GM23338 (cell line): ENCODE measurements around the gene PIGU. TPM values are rescaled to one million over a fixed set of nuclear protein-coding genes. Genes with fewer than 3 reads are reported as not detected.

Experiments used
- ATAC-seq: fragments of 200-7000 bp; cut with Tn5 transposase; 3 replicates; pipeline ENCODE4 v1.9.1; 2020
- DNase-seq: peaks from one replicate; pipeline ENCODE4 v3.0.0-alpha.2; 2015; ENCODE audit warnings: low spot score
- H2AFZ ChIP-seq: fragments of 200-600 bp; sonication (generic); 2 replicates; pipeline ENCODE4 v1.8.0; 2016; ENCODE audit warnings: antibody characterized with exemption, mild to moderate bottlenecking, moderate library complexity
- H3F3A ChIP-seq: fragments of 200-600 bp; sonication (generic); replicated peaks from 2 replicates; pipeline ENCODE4 v1.8.0; 2017; ENCODE audit warnings: antibody characterized with exemption, mixed run types, low read depth
- H3K27ac ChIP-seq: fragments of 200-600 bp; sonication (generic); 2 replicates; pipeline ENCODE4 v1.6.1; 2016; ENCODE audit warnings: low read depth
- H3K27me3 ChIP-seq: fragments of 200-600 bp; sonication (generic); 2 replicates; pipeline ENCODE4 v1.8.0; 2016; ENCODE audit warnings: mild to moderate bottlenecking, mixed run types, moderate library complexity; ENCODE audit not compliant: insufficient read depth
- H3K36me3 ChIP-seq: fragments of 200-600 bp; sonication (generic); 2 replicates; pipeline ENCODE4 v1.8.0; 2016; ENCODE audit warnings: mild to moderate bottlenecking; ENCODE audit not compliant: insufficient read depth
- H3K4me1 ChIP-seq: fragments of 200-600 bp; sonication (generic); 2 replicates; pipeline ENCODE4 v1.8.0; 2016; ENCODE audit warnings: mild to moderate bottlenecking, moderate library complexity; ENCODE audit not compliant: insufficient read depth
- H3K4me2 ChIP-seq: fragments of 200-600 bp; sonication (generic); 2 replicates; pipeline ENCODE4 v1.7.1; 2017; ENCODE audit warnings: mixed run types
- H3K4me3 ChIP-seq: fragments of 200-600 bp; sonication (generic); 2 replicates; pipeline ENCODE4 v1.6.1; 2016; ENCODE audit warnings: mixed run types
- H3K79me2 ChIP-seq: fragments of 200-600 bp; sonication (generic); replicated peaks from 2 replicates; pipeline ENCODE4 v1.8.0; 2017; ENCODE audit warnings: mild to moderate bottlenecking; ENCODE audit not compliant: insufficient read depth
- H3K9me2 ChIP-seq: fragments of 200-600 bp; sonication (generic); 2 replicates; pipeline ENCODE4 v1.8.0; 2017; ENCODE audit not compliant: insufficient read depth
- H4K20me1 ChIP-seq: fragments of 200-600 bp; sonication (generic); replicated peaks from 2 replicates; pipeline ENCODE4 v1.8.0; 2017; ENCODE audit warnings: mild to moderate bottlenecking; ENCODE audit not compliant: insufficient read depth
- H3K27ac Mint-ChIP-seq: 2 replicates; pipeline ENCODE4 v1.8.0; 2020; ENCODE audit warnings: inconsistent platforms, mild to moderate bottlenecking, moderate library complexity, mixed read lengths
- H3K27me3 Mint-ChIP-seq: 3 replicates; pipeline ENCODE4 v1.8.0; 2022; ENCODE audit warnings: low read depth, mild to moderate bottlenecking, moderate library complexity, mixed read lengths, inconsistent platforms; ENCODE audit not compliant: insufficient read depth, poor library complexity
- H3K36me3 Mint-ChIP-seq: 3 replicates; pipeline ENCODE4 v1.8.0; 2021; ENCODE audit warnings: low read depth, mild to moderate bottlenecking, inconsistent platforms, moderate library complexity, mixed read lengths
- H3K4me1 Mint-ChIP-seq: 3 replicates; pipeline ENCODE4 v1.8.0; 2020; ENCODE audit warnings: mild to moderate bottlenecking, inconsistent platforms, mixed read lengths
- H3K4me3 Mint-ChIP-seq: 3 replicates; pipeline ENCODE4 v1.8.0; 2021; ENCODE audit warnings: moderate library complexity, mild to moderate bottlenecking, inconsistent platforms, mixed read lengths
- H3K9me3 Mint-ChIP-seq: 3 replicates; pipeline ENCODE4 v1.8.0; 2020; ENCODE audit warnings: moderate library complexity, mild to moderate bottlenecking, inconsistent platforms, mixed read lengths
- EZH2phosphoT487 ChIP-seq: fragments of 200-600 bp; sonication (generic); IDR thresholded peaks from one replicate; pipeline ENCODE4 v1.8.1; 2018; ENCODE audit warnings: antibody characterized with exemption; ENCODE audit not compliant: unreplicated experiment
- JUNB ChIP-seq: IDR thresholded peaks from one replicate; pipeline ENCODE4 v1.6.1; 2016; ENCODE audit warnings: antibody characterized with exemption; ENCODE audit not compliant: unreplicated experiment
- NANOG ChIP-seq: IDR thresholded peaks from 2 replicates; pipeline ENCODE4 v1.6.1; 2016; ENCODE audit warnings: antibody characterized with exemption, borderline replicate concordance
- POLR2AphosphoS5 ChIP-seq: IDR thresholded peaks from 2 replicates; pipeline ENCODE4 v1.6.1; 2016; ENCODE audit warnings: antibody characterized with exemption, low read depth
- ZNF114 ChIP-seq: fragments of 250-450 bp; sonication (Bioruptor Pico); IDR thresholded peaks from 2 replicates; pipeline ENCODE4 v1.5.0; 2020; ENCODE audit warnings: mild to moderate bottlenecking, moderate library complexity
- ZNF331 ChIP-seq: fragments of 250-450 bp; sonication (Bioruptor Pico); IDR thresholded peaks from 2 replicates; pipeline ENCODE4 v1.5.0; 2020; ENCODE audit warnings: low read depth, mild to moderate bottlenecking, moderate library complexity
- polyA plus RNA-seq: library from polyadenylated mRNA; unstranded; fragments of >200 nt; fragmentation: Nextera tagmentation; extraction: Ambion mirVana; gene quantifications from 2 replicates; pipeline ENCODE4 v1.2.1, GENCODE V29; 2016
- total RNA-seq: library from RNA; depleted of rRNA; stranded (reverse); fragments of >200 nt; shearing (Covaris generic); gene quantifications from 2 replicates; pipeline ENCODE4 v1.2.3, GENCODE V29; 2014
- TF ChIP-seq, protein P1 (sequence below): IDR thresholded peaks from one replicate; pipeline ENCODE4 v1.6.1; 2018; ENCODE audit warnings: antibody characterized with exemption; ENCODE audit not compliant: unreplicated experiment
- TF ChIP-seq, protein P2 (sequence below): IDR thresholded peaks from 2 replicates; pipeline ENCODE4 v1.6.1; 2016; ENCODE audit warnings: antibody characterized with exemption
- TF ChIP-seq, protein P3 (sequence below): fragments of 250-450 bp; sonication (Bioruptor Pico); IDR thresholded peaks from 2 replicates; pipeline ENCODE4 v1.5.0; 2020; ENCODE audit warnings: mild to moderate bottlenecking, moderate library complexity

PIGU gene
- total and polyA plus RNA-seq, 2 experiments from 2014 or later, result 24.3 to 28.9 TPM

DNA sequence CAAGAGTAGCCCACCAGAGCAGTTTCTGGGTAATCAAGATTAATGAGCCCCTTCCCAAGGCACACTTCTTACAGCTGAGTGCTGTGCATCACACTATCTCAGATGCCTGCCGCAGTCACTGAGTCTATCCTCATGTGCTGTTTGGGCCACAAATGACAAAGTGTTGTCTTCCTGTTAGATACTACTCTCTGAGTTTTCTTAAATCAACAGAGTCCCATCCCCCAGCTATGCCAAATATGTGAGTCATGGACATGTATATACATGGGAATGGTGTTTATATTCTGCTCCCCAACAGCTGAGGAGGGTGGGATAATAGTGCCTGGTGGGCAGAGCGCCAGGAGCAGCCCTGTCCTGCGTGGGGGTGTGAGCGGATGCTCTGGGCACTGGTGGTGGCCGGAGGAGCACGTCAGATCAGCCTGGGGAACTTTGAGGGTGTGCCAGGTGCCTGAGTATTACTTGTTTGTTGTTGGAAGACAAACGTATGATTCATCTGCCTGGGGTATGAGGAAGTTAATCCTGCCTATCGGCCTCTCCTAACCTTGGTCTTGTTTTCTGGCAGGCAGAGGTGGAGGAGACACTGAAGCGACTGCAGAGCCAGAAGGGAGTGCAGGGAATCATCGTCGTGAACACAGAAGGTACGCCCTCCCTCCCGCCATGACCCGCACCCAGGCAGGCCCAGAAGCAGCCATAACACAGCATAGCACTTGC is 151.0 kb downstream of the PIGU start:
- H3K36me3 Mint-ChIP-seq, result peaks cover 46% of the 10 kb centered on the region

More for the DNA sequence above, 151.0 kb downstream of the PIGU start:
- Mint-ChIP-seq H3K27me3 (peaks cover 4% of the 10 kb centered on the region), H3K27ac (peak overlapping the region; percentile 72; the same call in 1 of the 2 replicates), H3K4me1 (peaks cover 8% of the 10 kb centered on the region), H3K9me3 (no peaks in the 10 kb centered on the region), H3K4me3 (no peak overlapping the region)
- H2AFZ ChIP-seq, result no peak overlapping the region
- no peak overlapping the region for H3K4me2 ChIP-seq
- no peak overlapping the region for H3K4me3 ChIP-seq
- no peaks in the 10 kb centered on the region for H3K27me3 ChIP-seq
- DNase-seq (no peak), ATAC-seq (no peak)
- no peaks in the 10 kb centered on the region; the same call in 1 of the 2 replicates for H3F3A ChIP-seq
- H3K79me2 ChIP-seq, result peaks cover 46% of the 10 kb centered on the region
- H3K9me2 ChIP-seq, result no peaks in the 10 kb centered on the region
- H3K4me1 ChIP-seq, result no peaks in the 10 kb centered on the region; the same call in 1 of the 2 replicates
- peaks cover 5% of the 10 kb centered on the region; the same call in 1 of the 2 replicates for H3K36me3 ChIP-seq
- H4K20me1 ChIP-seq, result peaks cover 42% of the 10 kb centered on the region
- TF ChIP-seq ZNF114 (CRISPR knock-in tag), result no peak
- no peak for TF ChIP-seq NANOG
- TF ChIP-seq POLR2AphosphoS5, result no peak
- no peak for TF ChIP-seq JUNB
- TF ChIP-seq, protein P1, sequence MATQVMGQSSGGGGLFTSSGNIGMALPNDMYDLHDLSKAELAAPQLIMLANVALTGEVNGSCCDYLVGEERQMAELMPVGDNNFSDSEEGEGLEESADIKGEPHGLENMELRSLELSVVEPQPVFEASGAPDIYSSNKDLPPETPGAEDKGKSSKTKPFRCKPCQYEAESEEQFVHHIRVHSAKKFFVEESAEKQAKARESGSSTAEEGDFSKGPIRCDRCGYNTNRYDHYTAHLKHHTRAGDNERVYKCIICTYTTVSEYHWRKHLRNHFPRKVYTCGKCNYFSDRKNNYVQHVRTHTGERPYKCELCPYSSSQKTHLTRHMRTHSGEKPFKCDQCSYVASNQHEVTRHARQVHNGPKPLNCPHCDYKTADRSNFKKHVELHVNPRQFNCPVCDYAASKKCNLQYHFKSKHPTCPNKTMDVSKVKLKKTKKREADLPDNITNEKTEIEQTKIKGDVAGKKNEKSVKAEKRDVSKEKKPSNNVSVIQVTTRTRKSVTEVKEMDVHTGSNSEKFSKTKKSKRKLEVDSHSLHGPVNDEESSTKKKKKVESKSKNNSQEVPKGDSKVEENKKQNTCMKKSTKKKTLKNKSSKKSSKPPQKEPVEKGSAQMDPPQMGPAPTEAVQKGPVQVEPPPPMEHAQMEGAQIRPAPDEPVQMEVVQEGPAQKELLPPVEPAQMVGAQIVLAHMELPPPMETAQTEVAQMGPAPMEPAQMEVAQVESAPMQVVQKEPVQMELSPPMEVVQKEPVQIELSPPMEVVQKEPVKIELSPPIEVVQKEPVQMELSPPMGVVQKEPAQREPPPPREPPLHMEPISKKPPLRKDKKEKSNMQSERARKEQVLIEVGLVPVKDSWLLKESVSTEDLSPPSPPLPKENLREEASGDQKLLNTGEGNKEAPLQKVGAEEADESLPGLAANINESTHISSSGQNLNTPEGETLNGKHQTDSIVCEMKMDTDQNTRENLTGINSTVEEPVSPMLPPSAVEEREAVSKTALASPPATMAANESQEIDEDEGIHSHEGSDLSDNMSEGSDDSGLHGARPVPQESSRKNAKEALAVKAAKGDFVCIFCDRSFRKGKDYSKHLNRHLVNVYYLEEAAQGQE, result no peak
- TF ChIP-seq ZNF331 (CRISPR knock-in tag), result no peak
- TF ChIP-seq, protein P2, sequence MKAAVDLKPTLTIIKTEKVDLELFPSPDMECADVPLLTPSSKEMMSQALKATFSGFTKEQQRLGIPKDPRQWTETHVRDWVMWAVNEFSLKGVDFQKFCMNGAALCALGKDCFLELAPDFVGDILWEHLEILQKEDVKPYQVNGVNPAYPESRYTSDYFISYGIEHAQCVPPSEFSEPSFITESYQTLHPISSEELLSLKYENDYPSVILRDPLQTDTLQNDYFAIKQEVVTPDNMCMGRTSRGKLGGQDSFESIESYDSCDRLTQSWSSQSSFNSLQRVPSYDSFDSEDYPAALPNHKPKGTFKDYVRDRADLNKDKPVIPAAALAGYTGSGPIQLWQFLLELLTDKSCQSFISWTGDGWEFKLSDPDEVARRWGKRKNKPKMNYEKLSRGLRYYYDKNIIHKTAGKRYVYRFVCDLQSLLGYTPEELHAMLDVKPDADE, result no peak
- TF ChIP-seq, protein P3, sequence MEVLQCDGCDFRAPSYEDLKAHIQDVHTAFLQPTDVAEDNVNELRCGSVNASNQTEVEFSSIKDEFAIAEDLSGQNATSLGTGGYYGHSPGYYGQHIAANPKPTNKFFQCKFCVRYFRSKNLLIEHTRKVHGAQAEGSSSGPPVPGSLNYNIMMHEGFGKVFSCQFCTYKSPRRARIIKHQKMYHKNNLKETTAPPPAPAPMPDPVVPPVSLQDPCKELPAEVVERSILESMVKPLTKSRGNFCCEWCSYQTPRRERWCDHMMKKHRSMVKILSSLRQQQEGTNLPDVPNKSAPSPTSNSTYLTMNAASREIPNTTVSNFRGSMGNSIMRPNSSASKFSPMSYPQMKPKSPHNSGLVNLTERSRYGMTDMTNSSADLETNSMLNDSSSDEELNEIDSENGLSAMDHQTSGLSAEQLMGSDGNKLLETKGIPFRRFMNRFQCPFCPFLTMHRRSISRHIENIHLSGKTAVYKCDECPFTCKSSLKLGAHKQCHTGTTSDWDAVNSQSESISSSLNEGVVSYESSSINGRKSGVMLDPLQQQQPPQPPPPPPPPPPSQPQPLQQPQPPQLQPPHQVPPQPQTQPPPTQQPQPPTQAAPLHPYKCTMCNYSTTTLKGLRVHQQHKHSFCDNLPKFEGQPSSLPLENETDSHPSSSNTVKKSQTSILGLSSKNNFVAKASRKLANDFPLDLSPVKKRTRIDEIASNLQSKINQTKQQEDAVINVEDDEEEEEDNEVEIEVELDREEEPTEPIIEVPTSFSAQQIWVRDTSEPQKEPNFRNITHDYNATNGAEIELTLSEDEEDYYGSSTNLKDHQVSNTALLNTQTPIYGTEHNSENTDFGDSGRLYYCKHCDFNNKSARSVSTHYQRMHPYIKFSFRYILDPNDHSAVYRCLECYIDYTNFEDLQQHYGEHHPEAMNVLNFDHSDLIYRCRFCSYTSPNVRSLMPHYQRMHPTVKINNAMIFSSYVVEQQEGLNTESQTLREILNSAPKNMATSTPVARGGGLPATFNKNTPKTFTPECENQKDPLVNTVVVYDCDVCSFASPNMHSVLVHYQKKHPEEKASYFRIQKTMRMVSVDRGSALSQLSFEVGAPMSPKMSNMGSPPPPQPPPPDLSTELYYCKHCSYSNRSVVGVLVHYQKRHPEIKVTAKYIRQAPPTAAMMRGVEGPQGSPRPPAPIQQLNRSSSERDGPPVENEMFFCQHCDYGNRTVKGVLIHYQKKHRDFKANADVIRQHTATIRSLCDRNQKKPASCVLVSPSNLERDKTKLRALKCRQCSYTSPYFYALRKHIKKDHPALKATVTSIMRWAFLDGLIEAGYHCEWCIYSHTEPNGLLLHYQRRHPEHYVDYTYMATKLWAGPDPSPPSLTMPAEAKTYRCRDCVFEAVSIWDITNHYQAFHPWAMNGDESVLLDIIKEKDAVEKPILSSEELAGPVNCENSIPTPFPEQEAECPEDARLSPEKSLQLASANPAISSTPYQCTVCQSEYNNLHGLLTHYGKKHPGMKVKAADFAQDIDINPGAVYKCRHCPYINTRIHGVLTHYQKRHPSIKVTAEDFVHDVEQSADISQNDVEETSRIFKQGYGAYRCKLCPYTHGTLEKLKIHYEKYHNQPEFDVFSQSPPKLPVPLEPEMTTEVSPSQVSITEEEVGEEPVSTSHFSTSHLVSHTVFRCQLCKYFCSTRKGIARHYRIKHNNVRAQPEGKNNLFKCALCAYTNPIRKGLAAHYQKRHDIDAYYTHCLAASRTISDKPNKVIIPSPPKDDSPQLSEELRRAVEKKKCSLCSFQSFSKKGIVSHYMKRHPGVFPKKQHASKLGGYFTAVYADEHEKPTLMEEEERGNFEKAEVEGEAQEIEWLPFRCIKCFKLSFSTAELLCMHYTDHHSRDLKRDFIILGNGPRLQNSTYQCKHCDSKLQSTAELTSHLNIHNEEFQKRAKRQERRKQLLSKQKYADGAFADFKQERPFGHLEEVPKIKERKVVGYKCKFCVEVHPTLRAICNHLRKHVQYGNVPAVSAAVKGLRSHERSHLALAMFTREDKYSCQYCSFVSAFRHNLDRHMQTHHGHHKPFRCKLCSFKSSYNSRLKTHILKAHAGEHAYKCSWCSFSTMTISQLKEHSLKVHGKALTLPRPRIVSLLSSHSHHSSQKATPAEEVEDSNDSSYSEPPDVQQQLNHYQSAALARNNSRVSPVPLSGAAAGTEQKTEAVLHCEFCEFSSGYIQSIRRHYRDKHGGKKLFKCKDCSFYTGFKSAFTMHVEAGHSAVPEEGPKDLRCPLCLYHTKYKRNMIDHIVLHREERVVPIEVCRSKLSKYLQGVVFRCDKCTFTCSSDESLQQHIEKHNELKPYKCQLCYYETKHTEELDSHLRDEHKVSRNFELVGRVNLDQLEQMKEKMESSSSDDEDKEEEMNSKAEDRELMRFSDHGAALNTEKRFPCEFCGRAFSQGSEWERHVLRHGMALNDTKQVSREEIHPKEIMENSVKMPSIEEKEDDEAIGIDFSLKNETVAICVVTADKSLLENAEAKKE (CRISPR knock-in tag), result no peak
- no peak for TF ChIP-seq EZH2phosphoT487
- H3K27ac ChIP-seq, result 0 out of 2 replicates have a peak overlapping the region, but pooled peaks have one; percentile 14
